Measurements from ENCODE around the gene PTGDR.
A peak's percentile ranks its signal among the peaks of the same experiment; 100 is the strongest.

PTGDR gene, protein sequence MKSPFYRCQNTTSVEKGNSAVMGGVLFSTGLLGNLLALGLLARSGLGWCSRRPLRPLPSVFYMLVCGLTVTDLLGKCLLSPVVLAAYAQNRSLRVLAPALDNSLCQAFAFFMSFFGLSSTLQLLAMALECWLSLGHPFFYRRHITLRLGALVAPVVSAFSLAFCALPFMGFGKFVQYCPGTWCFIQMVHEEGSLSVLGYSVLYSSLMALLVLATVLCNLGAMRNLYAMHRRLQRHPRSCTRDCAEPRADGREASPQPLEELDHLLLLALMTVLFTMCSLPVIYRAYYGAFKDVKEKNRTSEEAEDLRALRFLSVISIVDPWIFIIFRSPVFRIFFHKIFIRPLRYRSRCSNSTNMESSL

DNA sequence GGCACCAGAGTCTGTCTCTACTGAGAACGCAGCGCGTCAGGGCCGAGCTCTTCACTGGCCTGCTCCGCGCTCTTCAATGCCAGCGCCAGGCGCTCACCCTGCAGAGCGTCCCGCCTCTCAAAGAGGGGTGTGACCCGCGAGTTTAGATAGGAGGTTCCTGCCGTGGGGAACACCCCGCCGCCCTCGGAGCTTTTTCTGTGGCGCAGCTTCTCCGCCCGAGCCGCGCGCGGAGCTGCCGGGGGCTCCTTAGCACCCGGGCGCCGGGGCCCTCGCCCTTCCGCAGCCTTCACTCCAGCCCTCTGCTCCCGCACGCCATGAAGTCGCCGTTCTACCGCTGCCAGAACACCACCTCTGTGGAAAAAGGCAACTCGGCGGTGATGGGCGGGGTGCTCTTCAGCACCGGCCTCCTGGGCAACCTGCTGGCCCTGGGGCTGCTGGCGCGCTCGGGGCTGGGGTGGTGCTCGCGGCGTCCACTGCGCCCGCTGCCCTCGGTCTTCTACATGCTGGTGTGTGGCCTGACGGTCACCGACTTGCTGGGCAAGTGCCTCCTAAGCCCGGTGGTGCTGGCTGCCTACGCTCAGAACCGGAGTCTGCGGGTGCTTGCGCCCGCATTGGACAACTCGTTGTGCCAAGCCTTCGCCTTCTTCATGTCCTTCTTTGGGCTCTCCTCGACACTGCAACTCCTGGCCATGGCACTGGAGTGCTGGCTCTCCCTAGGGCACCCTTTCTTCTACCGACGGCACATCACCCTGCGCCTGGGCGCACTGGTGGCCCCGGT, at the start of gene PTGDR:
Gene PTGDR (plus strand): TSS at position 198 of the 778 bp plus-strand sequence. CDS start 117 bp downstream, at position 315.
- no peak for DNase-seq

DNA sequence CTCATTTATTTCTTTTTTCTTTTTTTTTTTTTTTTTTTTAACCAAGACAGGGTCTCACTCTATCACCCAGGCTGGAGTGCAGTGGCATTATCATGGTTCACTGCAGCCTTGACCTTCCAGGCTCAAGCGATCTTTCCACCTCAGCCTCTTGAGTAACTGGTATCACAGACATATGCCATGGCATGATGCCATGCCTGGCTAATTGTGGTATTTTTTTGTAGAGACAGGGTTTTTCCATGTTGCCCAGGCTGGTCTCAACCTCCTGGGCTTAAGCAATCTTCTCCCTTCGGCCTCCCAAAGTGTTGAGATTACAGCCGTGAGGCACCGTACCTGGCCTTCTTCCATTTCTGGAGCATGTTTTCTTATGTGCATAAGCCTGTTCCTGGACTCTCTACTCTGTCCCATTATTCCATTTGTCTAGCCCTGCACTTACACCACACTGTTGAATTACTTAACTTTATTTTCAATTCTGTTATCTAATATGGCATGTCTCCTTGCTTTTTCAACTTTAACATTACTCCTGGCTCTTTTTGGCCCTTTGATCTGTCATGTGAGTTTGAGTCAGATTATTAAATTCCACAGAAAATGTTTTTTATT, 47.9 kb upstream of the PTGDR start:
- no peak for DNase-seq

DNA sequence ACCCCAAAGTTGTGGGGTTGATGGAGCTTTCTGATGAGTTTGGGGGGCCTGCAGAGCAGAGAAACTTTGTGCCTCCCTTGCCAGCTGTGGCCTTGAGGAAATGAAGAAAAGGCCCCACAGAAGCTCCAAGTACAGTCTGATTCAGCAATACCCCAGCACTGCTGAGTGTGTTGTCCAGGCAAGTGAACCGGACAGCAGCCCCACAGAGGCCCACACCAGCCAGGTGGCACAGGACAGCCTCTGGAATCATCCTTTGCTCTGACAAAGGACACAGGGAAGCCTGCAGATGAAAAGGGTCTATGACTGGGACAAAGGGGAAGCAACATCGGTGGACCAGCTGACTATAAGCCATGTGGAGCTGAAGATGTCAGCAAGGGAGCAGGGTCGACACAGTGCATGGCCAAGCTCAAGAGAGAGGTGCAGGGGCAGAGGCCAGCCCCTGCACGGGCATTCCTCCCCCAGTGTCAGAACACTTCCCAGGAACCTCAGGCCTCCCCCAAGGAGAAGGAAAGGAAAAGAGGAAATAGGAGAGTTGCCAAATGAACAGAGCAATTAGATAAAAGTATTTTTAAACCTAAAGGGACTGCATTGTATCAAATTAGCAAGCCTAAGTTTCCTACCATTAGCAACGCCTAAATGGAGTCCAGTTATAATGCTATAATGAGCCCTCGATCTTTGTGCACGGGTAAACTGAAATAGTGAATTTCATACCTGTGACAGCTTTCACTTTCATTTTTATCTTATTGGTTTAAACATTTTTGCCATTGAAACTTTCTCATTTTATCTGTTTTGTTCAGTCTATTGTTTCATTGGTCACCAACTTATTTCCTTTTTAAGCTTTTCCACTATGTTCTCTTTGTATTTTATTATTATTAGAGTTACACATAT, 46.3 kb upstream of the PTGDR start:
- no peak for DNase-seq

DNA sequence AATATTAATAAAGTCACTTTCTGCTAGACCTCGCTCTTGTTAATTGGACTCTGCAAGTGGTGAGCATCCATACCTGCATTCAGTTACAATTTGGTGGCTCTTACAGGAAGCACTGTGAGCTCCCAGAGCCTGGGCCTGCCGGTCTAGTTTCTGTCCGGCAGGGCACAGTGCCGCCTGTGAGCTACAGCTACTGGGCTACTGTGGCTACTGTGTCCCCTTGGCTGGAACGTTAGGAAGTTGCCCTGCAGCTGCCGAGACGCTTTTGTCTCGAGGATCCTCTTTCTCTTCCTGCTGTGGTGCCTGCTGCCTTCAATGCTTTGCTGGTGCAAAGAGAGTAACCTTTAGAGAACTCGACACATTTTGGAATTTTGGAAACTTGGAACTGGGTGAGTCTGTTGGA, 44.6 kb upstream of the PTGDR start:
- DNase-seq, result no peak

DNA sequence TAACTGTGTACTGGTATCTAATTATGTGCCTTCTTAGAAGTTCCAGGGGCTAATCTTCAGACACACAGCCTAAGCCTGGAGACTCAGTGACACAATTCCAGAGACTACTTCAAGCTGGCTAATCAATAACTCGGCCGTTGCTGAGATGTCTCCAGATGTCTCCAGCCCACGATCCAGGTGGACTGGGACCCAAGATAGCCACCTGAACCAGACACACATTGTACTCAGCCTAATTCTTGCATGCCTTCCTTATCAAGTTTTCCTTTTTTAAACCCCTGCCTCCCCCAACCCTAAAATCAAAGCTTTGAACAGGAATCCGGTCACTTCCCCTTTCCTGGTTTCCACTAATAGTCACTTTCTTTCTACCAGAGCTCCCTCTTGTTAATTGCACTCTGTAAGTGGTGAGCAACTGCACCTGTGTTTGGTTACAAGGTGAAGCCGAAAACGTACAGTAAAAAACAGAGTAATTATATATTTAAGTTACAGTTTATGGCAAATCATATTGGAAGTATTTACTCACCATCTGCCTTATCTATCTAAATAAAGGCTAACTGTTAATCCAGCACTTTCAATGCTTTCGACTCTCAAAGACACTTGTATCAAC, 39.8 kb upstream of the PTGDR start:
- no peak for DNase-seq

DNA sequence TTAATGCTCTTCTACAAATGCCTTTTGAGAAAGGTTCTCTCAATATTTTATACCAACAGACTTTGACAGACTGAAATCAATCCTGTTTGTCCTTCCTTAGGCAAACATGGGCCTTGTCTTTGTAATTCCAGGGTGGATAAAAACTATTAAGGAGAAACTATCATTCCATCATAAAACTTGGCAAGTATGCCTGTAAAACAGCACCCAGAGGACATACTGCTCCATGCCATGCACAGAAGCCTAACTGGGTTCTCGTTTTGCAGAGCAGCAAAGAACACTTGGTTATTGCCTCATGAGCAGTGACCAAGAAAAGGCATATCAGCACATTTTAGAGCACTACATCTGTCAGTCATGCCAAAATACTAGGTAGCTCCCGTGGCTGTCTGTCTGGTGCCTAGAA, 33.8 kb upstream of the PTGDR start:
- DNase-seq, result no peak

DNA sequence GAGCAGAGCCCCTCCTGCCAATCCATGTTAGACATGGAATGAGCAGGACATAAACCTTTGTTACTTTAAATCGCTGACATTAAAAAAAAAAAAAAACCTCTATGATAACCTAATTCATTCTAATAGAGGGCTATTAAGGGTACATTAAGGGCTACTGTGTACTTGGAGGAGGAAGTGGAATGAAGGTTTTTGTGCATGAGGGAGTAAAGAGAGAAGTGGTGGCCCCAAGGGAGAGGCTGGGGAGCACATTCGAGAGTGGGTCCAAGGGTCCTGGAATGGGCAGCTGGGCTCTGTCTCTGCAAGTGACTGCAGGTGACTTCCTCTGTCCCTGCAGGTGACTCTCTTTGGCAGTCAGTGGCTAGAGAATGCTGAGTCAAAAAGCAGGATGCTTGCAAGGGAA, 32.1 kb upstream of the PTGDR start:
- no peak for DNase-seq

DNA sequence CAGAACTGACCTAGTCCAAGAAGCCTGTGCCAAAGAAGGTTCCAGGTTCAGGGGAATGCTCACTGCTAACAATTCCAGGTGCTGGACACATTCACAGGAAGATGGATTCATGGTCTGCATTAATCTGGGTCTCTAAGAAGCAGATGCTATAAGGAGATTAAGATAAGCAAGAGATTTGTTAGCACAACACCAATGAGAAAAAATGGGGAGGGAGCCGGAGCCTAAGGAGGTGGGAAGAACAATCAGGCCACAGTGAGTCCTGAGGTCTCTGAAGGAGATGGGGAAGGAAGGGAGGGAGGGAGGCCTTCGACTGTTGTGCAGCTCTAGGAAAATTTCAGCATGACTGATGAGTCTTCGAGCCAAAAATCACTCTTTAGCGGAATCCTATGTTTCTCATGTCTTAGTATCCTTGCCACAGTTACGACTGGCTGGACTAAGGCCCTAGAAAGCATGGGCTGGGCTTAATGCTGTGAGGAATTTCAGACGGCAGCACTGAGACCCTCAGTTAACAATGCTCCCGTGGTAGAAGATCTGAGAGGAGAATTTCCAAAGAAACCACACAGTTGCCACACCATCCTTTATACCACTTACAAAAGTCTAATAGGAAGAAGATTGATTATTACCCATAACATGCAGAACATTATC, 31.5 kb upstream of the PTGDR start:
- DNase-seq, result no peak

DNA sequence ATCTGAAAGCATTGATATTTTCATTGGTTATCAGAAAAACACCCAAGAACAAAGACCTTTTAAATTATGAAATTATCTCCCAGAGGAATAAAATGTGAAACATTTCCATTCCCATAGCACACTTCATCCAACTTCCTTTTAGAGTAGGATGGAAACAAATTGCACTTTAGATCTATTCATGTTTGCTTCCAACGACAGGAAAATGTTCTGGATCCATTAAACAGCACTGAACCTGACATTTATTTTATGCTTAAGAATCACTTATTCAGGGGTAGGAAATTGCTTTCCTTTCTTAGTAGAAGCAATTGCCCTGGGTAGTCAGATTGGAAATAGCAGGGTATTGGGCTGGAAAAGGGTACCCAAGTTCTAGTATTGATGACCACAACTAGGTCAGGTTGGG, 28.8 kb upstream of the PTGDR start:
- no peak for DNase-seq

DNA sequence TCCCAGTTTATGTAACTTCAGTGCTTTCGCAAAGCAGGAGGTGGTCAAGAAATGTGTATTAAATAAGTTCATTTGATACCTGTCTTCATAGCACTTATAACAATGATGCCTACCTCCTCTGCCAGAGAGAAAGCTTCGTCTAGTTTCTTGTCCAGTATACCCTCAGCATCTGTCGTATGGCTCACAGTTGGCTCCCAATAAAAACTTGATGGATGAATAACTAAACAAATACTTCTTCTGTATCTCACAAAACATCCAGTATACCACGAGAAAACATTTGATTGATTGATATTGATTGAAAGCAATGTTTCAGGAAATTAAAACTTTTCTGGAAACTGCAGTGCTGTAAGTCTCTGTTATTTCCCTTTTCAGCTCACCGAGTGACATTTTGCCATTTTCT, 26.9 kb upstream of the PTGDR start:
- peak; percentile 11 for DNase-seq

DNA sequence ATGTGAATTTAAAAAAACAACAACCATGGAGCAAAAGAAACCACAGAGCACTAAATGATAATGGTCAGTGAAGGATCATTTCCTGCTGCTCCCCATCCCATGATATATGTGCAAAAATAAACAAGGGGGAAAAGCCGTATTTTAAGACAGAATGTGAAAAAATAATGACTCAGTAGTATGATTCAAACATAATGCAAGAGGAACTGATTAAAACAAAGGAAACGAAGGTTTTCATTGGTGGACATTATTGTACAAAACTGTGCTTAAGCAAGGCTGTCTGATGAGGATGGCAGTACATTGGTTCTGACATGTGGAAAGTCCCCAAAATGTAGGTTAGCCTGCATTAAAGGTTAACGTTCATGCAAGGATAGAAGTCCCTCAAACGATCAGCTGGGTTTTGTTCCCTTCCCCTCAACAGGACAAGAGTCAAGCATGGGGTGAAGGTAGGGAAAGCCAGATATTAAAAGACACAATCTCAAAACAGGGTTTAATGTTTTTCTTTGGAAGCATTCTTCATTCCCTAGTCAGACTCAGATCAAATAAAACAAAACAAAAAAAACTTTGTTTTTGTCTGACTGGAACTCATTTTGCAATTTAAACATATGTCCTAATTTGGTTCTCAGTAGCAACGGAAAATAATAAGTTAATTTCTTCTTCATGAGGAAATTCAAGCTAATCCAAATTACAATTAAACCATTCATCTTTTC, 26.3 kb upstream of the PTGDR start:
- peak; percentile 68 for DNase-seq

DNA sequence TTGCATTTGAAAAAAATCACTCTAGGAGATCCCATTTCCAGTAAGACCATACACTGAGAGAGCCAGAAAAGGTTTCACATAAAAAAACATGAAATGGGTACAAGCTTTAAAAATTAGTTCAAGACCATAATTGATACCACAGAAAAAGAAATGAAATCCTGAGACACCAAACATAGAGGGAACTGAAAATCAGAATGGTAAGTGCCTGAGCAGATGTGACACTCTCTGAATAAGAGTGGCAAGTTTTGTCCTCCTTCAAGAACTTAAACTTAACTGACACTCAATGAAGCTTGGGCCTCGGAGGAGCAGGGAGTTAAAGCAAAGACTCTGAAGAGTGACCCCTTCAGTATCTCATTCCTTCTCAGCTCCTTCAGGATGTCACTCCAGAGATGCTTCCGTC, 23.2 kb upstream of the PTGDR start:
- no peak for DNase-seq

DNA sequence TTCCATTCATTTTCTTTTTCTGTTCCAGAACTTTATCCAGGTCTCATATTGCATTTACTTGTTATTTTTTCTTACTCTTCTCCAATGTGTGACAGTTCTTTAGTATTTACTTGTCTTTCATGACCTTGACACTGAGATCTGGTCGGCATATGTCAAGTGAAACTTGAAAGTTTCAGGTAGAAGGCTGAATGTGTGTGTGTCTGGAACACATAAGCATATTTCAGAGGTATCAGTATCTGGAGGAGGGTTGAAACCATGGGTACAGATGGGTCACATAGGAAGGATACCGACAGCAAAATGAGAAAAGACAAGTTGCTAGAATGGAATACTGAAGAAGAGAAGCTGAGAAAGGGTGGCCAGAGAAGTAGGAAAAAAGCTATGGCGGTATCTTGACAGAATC, 22.5 kb upstream of the PTGDR start:
- no peak for DNase-seq

DNA sequence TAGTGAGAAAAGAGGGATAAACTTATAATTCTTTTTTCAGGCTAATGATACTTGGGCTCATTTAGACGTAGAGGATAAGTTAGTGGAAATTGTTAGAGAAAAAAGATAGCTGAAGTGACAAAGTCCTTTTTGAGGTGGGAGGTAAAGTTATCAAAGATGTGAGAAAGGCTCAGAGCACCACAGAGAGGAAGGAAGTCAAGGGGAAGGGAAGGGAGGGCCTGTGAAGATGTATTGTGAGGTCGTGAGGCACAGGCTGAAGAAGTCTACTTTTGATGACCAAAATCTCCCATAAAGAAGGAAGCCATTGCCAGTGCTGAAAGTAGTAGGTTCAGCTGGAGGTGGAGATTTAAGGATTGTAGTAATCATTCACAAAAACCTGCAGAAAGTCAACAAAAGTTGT, 19.4 kb upstream of the PTGDR start:
- DNase-seq, result no peak

DNA sequence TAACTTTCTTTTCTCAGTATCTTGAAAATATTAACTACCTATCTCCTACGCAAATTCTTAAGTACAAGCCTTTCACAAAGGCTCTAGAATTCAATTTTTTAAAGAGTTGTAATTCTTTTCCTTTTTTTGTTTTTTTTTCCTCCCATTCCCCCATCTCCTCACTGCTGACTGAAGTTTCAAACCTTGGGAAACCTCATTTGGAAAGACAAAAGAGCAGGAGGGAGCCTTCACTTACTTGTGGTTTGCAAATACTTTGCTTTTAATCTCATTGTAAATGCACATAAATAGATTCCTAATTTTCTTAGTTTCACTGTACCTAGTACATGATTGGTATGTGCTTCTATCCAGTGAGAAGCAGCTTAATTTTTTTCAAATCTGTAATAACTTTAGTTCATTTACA, 15.8 kb upstream of the PTGDR start:
- DNase-seq, result no peak

DNA sequence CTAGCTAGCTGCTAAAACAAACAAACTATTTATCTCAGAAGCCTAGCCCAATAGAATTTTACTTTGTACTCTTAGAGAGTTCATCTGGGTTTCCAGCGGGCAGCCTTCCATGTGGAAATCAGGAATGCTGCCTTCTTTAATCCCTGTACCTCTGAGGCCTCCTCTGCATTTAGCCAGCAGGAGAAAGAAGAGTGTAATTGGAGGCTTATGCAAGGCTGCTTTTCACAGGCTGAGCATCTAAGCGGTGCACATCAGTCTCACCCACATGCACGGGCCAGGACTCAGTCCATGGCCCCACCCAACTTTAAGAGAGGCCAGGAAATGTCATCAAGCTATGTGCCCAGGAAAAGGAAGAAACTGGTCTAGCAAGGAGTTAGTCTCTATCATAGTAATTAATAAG, 14.0 kb upstream of the PTGDR start:
- no peak for DNase-seq

DNA sequence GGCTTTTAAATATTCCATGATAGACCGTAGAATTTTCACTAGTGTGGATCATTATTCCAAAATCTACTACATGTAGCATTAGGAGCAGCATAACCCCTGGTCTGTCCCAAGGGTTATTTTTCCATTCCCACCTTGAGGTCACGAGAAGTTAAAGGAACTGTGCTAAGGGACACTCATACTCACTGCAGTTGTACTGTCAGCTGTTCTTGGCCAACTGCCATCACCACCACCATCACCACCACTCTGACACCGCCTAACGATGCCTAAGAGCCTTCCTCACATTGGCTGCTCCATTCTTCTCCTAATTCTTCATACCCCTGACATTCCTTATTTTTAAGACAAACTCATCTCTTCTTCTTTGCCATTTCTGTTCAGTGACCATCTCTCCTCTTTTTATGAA, 13.4 kb upstream of the PTGDR start:
- DNase-seq, result no peak

DNA sequence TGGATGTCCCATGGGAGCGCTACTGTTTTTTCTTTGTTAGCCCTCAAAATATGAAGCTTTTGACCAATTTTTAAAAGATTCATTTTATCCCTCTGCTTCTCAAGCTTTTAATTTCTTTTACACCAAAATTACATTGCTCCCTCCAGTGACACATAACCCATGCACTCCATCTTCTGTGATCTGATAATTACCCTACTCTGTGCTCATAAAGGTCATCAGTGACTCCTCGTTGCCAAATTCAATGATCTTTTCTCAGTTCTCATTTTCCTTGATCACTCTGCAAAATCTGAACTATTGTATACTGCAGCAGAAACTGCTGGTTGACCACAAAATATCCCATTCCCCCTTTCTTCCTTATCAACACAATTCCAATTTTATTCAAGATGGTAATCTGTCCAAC, 8.7 kb upstream of the PTGDR start:
- DNase-seq, result no peak

DNA sequence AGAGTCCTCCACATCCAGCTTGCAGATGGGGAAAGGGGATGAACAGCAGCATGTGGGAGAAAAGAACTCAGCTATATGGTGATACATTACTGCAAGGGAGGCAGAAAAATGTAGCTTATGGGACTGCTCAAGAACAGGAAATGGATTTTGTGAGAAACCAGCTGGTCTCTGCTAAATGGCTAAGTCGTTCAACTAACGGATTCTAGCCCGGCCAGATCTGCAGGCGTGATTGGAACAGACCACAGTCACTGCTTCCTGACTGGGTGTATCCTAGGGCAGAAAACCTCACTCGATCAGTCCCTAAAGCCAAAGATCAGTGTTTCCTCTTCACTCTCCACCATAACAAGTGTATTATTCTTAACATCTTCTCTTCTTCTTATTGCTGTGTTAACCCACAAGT, 8.1 kb upstream of the PTGDR start:
- no peak for DNase-seq

DNA sequence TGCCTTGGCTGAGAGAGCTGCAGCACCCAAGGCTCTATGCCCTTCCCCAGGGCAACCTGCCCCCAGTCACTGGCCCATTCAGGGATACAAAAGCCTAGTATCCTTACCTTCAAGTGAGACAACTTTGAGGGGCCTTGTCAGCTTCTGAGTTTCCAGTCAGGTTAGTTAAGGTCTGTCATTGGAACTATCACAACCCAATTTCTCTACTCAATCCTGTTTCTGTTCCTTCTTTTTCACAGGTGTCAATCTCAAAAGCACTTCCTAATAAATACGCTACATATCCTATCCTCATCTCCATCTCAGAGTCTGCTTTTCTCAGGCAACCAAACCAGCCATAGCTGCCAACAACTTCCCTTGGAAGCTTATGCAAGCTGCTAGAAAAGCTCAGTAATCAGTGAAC, 4.9 kb upstream of the PTGDR start:
- DNase-seq, result no peak

DNA sequence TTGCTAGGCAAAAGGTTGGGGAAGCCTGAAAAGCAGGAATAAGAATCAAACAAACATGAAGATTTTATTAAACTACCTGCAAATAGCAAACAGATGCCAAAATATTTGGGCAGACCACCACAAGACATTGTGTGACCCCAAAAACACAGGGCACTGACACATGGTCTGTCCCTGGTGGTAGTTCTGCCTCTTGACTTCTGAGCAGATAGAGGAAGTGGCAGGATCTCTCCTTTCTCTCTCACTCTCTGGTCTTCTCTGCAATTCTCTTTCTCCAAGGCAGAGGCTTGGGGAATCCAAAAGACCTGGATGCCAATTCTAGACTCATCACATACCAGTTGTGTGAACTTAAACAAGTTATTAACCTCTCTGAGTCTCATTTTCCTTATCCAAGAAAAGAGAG, 4.3 kb upstream of the PTGDR start:
- DNase-seq, result no peak

DNA sequence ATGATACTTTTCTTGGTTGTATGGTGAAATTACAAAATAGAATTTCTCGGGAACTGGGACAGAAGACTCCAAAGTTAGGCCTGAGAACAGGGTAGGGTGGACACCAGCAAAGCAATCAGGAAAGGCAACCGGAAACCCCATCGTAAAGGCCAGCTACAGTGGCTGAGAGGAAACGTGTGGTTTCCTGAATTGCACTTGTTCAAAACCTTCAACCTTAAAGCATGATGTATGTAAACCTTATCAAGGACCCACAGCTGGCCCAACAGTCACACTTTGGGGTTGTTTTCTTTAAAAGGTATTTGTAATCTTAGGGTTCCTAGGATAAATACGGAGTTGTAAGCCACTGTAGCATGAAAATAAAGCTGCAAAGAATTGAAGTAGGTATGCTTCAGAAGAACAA, 2.2 kb upstream of the PTGDR start:
- no peak for DNase-seq
